Measurements from ENCODE around the gene OCIAD2.

DNA sequence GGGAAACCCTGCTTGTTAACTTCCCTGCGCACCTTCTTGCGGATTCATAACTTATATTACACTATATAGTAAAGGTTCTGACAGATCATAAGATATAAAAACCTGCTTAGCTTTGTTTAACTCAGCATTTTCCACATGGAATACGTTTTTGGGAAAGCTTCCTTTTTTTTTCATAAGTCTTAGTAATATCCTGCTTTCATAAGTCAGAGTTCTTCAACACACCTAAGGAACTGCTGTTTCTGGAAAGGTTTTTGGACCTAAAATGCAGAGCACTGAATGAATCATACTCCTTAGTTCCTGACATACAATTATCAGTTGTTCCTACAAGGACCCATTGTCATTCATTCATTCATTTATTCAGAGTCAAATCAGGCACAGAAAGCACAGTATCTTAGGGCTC is 32.3 kb upstream of the OCIAD2 start:
- TF ChIP-seq, protein P1, sequence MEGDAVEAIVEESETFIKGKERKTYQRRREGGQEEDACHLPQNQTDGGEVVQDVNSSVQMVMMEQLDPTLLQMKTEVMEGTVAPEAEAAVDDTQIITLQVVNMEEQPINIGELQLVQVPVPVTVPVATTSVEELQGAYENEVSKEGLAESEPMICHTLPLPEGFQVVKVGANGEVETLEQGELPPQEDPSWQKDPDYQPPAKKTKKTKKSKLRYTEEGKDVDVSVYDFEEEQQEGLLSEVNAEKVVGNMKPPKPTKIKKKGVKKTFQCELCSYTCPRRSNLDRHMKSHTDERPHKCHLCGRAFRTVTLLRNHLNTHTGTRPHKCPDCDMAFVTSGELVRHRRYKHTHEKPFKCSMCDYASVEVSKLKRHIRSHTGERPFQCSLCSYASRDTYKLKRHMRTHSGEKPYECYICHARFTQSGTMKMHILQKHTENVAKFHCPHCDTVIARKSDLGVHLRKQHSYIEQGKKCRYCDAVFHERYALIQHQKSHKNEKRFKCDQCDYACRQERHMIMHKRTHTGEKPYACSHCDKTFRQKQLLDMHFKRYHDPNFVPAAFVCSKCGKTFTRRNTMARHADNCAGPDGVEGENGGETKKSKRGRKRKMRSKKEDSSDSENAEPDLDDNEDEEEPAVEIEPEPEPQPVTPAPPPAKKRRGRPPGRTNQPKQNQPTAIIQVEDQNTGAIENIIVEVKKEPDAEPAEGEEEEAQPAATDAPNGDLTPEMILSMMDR (IDR thresholded peaks at IDR 0.05): no peak
- TF ChIP-seq POLR2A (IDR thresholded peaks at IDR 0.05) (no peak), POLR2AphosphoS5 (IDR thresholded peaks at IDR 0.05; ENCODE audit: insufficient read depth in 1 of 2, low read depth in 1 of 2) (no peak)

All from vagina (tissue), 2 donors.